Psoas muscle (tissue), 8 donors: ENCODE measurements around the gene CCNF. TPM values are rescaled to one million over a fixed set of nuclear protein-coding genes. Genes with fewer than 3 reads are reported as not detected.

Source experiments
- ATAC-seq, 4 donors: fragments of 200-7000 bp; cut with Tn5 transposase; one replicate each; pipeline ENCODE4 v1.9.1; 2020; ENCODE audit warnings: moderate library complexity in 3 of 4, mild to moderate bottlenecking in 2 of 4
- DNase-seq, 2 donors: peaks; one replicate each; pipeline ENCODE4 v3.0.0-alpha.2; 2020
- H3K27ac ChIP-seq: fragments of 200-600 bp; one replicate; pipeline ENCODE4 v1.8.0; 2022
- H3K27me3 ChIP-seq, 3 donors: fragments of 200-600 bp in 1 of 3; one replicate each; pipeline versions ENCODE4 v1.6.1 to v1.8.0; 2013 to 2022; ENCODE audit warnings: low read length in 2 of 3, mild to moderate bottlenecking in 2 of 3, moderate library complexity in 1 of 3; ENCODE audit not compliant: insufficient read depth in 3 of 3
- H3K36me3 ChIP-seq, 2 donors: fragments of 200-600 bp in 1 of 2; one replicate each; pipeline versions ENCODE4 v1.6.1 to v1.8.0; 2013 to 2022; ENCODE audit warnings: low read depth in 1 of 2, mild to moderate bottlenecking in 1 of 2, moderate library complexity in 1 of 2; ENCODE audit not compliant: insufficient read depth in 1 of 2
- H3K4me1 ChIP-seq: fragments of 200-600 bp; one replicate; pipeline ENCODE4 v1.8.0; 2022
- H3K4me3 ChIP-seq: fragments of 200-600 bp; one replicate; pipeline ENCODE4 v1.8.0; 2022; ENCODE audit warnings: mild to moderate bottlenecking
- H3K9me3 ChIP-seq: fragments of 200-600 bp; one replicate; pipeline ENCODE4 v1.8.0; 2022
- WGBS, 3 donors: extraction: QIAGEN DNeasy Blood & Tissue Kit; methylation state at CpG; one replicate each; pipeline versions ENCODE4 v1.1.6 to v1.1.7; 2013; 5-methylcytosine and 5-hydroxymethylcytosine counted together
- intact Hi-C, 2 donors: fragments of 100-400 bp; cut with DNase I; formaldehyde crosslinking; loops; one replicate each; pipeline versions ENCODE4 v1.11.0 to v1.14.2; 2022
- polyA plus RNA-seq, 3 donors: library from polyadenylated mRNA; stranded (reverse); fragments of 200-250 nt; gene quantifications; one replicate each; pipeline ENCODE4 v1.2.3, GENCODE V29; 2013
- total RNA-seq, 4 donors: library from RNA; stranded (reverse); fragmentation: NEBNext Ultra II Directional in 2 of 4; extraction: Animal tissue kit (Norgen Biotek cat#: 25700) in 2 of 4; gene quantifications; one replicate each; pipeline versions ENCODE4 v1.2.1 to v1.2.4, GENCODE V29; 2021 to 2023
- TF ChIP-seq, protein P1 (sequence below): fragments of 200-600 bp; IDR thresholded peaks from one replicate; pipeline ENCODE4 v1.8.0; 2022; ENCODE audit warnings: antibody characterized with exemption
- donor health status: healthy with polysubstance abuse.
- donor health status: DM: no; HTN: no; CAD: no; lungs with moderate emphysema.
- donor health status: Bipolar disorder and iron deficiency.
- donor health status: healthy.
- donor health status: DM: yes; HTN: yes; CAD: no.
- donor health status: DM: no; HTN: no; CAD: no.
- donor health status: DM: no; HTN: no; CAD: no.
- donor health status: DM: yes; HTN: yes; CAD: no.

Gene CCNF
- total and polyA plus RNA-seq, 7 donors = 1.1 to 2.3 (median 1.7) TPM

DNA sequence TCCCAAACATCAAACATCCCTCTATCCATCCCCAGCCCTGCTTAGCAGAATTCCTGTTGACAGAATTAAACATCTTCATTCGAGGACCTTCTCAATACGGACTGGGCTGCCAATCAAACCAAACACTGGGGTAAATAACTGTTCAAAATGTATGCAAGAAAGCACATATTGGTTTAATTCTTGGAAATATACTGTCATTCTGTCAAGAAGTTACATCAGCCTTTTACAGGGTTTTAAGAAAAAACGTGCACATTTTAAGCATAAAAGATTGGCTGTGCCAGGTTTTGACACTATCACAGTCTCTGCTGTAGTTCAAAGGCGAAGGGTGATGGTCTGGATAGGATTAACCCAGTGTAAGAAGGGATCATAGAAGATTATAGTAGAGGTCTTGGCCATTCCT lies 25.1 kb upstream of the CCNF start:
- no peaks in the 10 kb centered on the region for H3K27me3 ChIP-seq
- TF ChIP-seq, protein P1, sequence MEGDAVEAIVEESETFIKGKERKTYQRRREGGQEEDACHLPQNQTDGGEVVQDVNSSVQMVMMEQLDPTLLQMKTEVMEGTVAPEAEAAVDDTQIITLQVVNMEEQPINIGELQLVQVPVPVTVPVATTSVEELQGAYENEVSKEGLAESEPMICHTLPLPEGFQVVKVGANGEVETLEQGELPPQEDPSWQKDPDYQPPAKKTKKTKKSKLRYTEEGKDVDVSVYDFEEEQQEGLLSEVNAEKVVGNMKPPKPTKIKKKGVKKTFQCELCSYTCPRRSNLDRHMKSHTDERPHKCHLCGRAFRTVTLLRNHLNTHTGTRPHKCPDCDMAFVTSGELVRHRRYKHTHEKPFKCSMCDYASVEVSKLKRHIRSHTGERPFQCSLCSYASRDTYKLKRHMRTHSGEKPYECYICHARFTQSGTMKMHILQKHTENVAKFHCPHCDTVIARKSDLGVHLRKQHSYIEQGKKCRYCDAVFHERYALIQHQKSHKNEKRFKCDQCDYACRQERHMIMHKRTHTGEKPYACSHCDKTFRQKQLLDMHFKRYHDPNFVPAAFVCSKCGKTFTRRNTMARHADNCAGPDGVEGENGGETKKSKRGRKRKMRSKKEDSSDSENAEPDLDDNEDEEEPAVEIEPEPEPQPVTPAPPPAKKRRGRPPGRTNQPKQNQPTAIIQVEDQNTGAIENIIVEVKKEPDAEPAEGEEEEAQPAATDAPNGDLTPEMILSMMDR = no peak
- no peaks in the 10 kb centered on the region for H3K36me3 ChIP-seq
- ATAC-seq (no peak), DNase-seq (no peak)
- H3K4me1 ChIP-seq = no peaks in the 10 kb centered on the region
- intact Hi-C loops = no loop called here
- no peak overlapping the region for H3K4me3 ChIP-seq
- H3K27ac ChIP-seq = no peak overlapping the region
- no peaks in the 10 kb centered on the region for H3K9me3 ChIP-seq
- WGBS, 3 donors = 36 to 62% (median 39%) methylated on average over 4 of the region's 4 CpGs

DNA sequence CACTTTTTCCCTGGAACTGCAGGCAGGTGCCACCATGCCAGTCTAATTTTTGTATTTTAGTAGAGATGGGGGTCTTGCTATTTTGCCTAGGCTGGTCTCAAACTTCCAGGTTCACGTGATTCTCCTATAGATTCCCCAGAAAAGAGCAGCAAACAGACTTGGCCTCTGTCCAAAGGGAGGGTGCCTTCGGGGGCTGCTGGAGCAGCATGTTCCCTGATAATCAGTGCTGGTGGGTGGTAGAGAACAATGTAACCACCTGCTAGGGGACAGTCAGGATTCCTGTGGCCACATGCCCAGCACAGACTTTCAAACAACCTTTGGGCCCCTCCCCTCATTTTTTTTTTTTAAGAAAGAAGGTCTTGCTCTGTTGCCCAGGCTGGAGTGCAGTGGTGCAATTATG lies 14.2 kb upstream of the CCNF start:
- TF ChIP-seq, protein P1 = no peak
- Histone ChIP-seq H3K27ac (no peak overlapping the region), H3K36me3 (no peaks in the 10 kb centered on the region), H3K4me3 (no peak overlapping the region), H3K4me1 (no peaks in the 10 kb centered on the region), H3K27me3 (no peaks in the 10 kb centered on the region), H3K9me3 (no peaks in the 10 kb centered on the region)
- WGBS, 3 donors = 40 to 45% (median 42%) methylated on average over 2 of the region's 2 CpGs
- DNase-seq (no peak), ATAC-seq (no peak)
- intact Hi-C loops = loop anchor here in 1 of 2 donors (10.0 kb wide), 1 partner anchor 130 kb away; no protein-coding TSS in a partner anchor

DNA sequence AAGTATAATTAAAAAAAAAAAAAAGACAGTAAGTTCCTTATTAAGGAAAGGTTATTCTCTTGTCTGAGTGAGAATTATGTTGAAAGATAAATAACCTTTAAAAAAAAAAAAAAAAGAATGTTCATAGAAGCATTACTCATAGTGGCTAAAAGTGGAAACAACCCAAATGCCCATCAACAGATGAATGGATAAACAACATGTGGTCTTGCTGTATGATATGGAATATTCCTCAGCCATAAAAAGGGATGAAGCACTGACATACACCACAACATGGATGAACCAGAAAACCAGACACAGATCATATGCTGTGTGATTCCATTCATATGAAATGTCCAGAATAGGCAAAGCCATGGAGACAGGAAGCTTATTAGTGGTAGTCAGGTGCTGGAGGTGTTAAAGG lies 9.2 kb upstream of the CCNF start:
- H3K4me1 ChIP-seq = no peaks in the 10 kb centered on the region
- intact Hi-C loops = no loop called here
- TF ChIP-seq, protein P1 = no peak
- DNase-seq (no peak), ATAC-seq (no peak)
- H3K36me3 ChIP-seq = no peaks in the 10 kb centered on the region
- no peaks in the 10 kb centered on the region for H3K27me3 ChIP-seq
- no peak overlapping the region for H3K4me3 ChIP-seq
- no peak overlapping the region for H3K27ac ChIP-seq
- no peaks in the 10 kb centered on the region for H3K9me3 ChIP-seq

DNA sequence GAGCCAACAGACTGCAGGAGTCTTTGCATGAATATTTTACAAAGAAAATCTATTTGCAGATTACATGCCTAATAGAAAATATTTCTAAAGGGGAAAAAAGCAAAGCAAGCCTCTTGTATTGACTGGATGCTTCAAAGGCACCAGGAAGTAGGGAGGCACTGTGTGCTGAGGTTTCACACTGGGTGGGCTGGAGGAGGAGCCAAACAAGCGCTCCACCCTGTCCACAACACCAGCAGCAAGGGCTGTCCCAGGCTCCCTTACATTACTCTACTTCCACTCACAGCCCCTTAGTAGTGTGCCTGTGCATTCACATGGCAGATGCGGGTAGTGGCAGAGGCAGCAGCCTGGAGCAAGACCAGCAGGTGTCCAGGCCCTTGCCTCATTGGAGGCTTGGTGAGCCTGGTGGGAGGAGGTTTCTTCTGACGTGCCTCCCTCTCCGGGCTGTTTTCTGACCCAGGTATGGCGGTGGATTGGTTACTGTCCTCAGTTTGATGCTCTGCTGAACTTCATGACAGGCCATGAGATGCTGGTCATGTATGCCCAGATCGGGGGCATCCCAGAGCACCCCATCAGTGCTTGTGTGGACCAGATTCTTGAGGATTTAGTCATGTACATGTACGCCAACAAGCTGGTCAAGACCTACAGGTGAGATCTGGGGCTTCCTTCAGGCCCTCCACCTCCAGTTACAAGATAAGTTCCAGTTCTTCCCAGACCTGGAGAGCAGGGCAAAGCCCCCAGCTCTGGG lies 7.0 kb upstream of the CCNF start:
- 83 to 85% (median 83%) methylated on average over 7 of the region's 7 CpGs for WGBS, 3 donors
- no peaks in the 10 kb centered on the region for H3K4me1 ChIP-seq
- TF ChIP-seq, protein P1 = no peak
- H3K4me3 ChIP-seq = no peak overlapping the region
- no peak for DNase-seq
- intact Hi-C loops = no loop called here
- H3K9me3 ChIP-seq = no peaks in the 10 kb centered on the region
- H3K27ac ChIP-seq = no peak overlapping the region
- no peak for ATAC-seq
- no peaks in the 10 kb centered on the region for H3K27me3 ChIP-seq
- H3K36me3 ChIP-seq = no peaks in the 10 kb centered on the region
